ENCODE results near the gene CSTPP1. TPM values are rescaled to one million over a fixed set of nuclear protein-coding genes. Genes with fewer than 3 reads are reported as not detected.

The CSTPP1 gene
- total RNA-seq, 4 donors from 2014 or later: 31.8 to 42.1 (median 39.1) TPM

GRCh38 chr11:47158242-47158641, 221.7 kb downstream of the CSTPP1 start:
- H3K4me3 ChIP-seq: no peak overlapping the region
- no peaks in the 10 kb centered on the region for H3K9me3 ChIP-seq
- H3K36me3 ChIP-seq: peaks cover 0 to 12% (median 0%) of the 10 kb centered on the region in 3 donors
- H3K27me3 ChIP-seq: no peaks in the 10 kb centered on the region
- no peak for TF ChIP-seq POLR2A (IDR thresholded peaks at IDR 0.05)
- no peak overlapping the region for H3K27ac ChIP-seq
- no peak for DNase-seq
- peaks cover 0 to 7% (median 2%) of the 10 kb centered on the region in 4 donors for H3K4me1 ChIP-seq

GRCh38 chr11:47160753-47161133, 224.2 kb downstream of the CSTPP1 start:
- Histone ChIP-seq H3K27me3 (no peaks in the 10 kb centered on the region), H3K9me3 (no peaks in the 10 kb centered on the region), H3K36me3 (peaks cover 0 to 38% (median 0%) of the 10 kb centered on the region in 3 donors), H3K4me1 (no peaks in the 10 kb centered on the region), H3K4me3 (no peak overlapping the region), H3K27ac (no peak overlapping the region)
- DNase-seq: no peak
- TF ChIP-seq CTCF (IDR thresholded peaks at IDR 0.05): no peak
- TF ChIP-seq POLR2A (IDR thresholded peaks at IDR 0.05): no peak

GRCh38 chr11:47161134-47161854, 224.7 kb downstream of the CSTPP1 start:
- Histone ChIP-seq H3K36me3 (peaks cover 0 to 43% (median 0%) of the 10 kb centered on the region in 3 donors), H3K27ac (peak overlapping the region in 1 of 4 donors; percentile 5)

GRCh38 chr11:47161890-47162289, 225.3 kb downstream of the CSTPP1 start:
- no peaks in the 10 kb centered on the region for H3K4me1 ChIP-seq
- no peaks in the 10 kb centered on the region for H3K9me3 ChIP-seq
- DNase-seq: no peak
- H3K36me3 ChIP-seq: peaks cover 0 to 48% (median 0%) of the 10 kb centered on the region in 3 donors
- no peaks in the 10 kb centered on the region for H3K27me3 ChIP-seq
- H3K4me3 ChIP-seq: no peak overlapping the region
- TF ChIP-seq CTCF (IDR thresholded peaks at IDR 0.05) (no peak), POLR2A (IDR thresholded peaks at IDR 0.05) (no peak)
- H3K27ac ChIP-seq: no peak overlapping the region

More at GRCh38 chr11:47161134-47161854, 224.7 kb downstream of the CSTPP1 start:
- TF ChIP-seq POLR2A (IDR thresholded peaks at IDR 0.05) (no peak), CTCF (IDR thresholded peaks at IDR 0.05) (peak; percentile 16 to 73 (median 60))
- Histone ChIP-seq H3K4me3 (no peak overlapping the region), H3K9me3 (no peaks in the 10 kb centered on the region), H3K4me1 (no peaks in the 10 kb centered on the region), H3K27me3 (no peaks in the 10 kb centered on the region)
- DNase-seq: peak; percentile 33 to 80 (median 71)

GRCh38 chr11:47162426-47162825, 225.9 kb downstream of the CSTPP1 start:
- Histone ChIP-seq H3K4me3 (no peak overlapping the region), H3K4me1 (no peaks in the 10 kb centered on the region), H3K36me3 (peaks cover 0 to 48% (median 0%) of the 10 kb centered on the region in 3 donors), H3K9me3 (no peaks in the 10 kb centered on the region), H3K27ac (no peak overlapping the region), H3K27me3 (no peaks in the 10 kb centered on the region)
- no peak for TF ChIP-seq POLR2A (IDR thresholded peaks at IDR 0.05)
- no peak for TF ChIP-seq CTCF (IDR thresholded peaks at IDR 0.05)
- no peak for DNase-seq

GRCh38 chr11:47163193-47163592, 226.6 kb downstream of the CSTPP1 start:
- DNase-seq: no peak
- peaks cover 0 to 52% (median 0%) of the 10 kb centered on the region in 3 donors for H3K36me3 ChIP-seq
- no peak overlapping the region for H3K4me3 ChIP-seq
- no peaks in the 10 kb centered on the region for H3K4me1 ChIP-seq
- no peak for TF ChIP-seq POLR2A (IDR thresholded peaks at IDR 0.05)
- TF ChIP-seq CTCF (IDR thresholded peaks at IDR 0.05): no peak
- H3K27ac ChIP-seq: no peak overlapping the region
- H3K9me3 ChIP-seq: no peaks in the 10 kb centered on the region
- H3K27me3 ChIP-seq: no peaks in the 10 kb centered on the region

All from Peyer's patch (tissue), 4 donors.